Body of pancreas (tissue), 4 donors: ENCODE results near the gene STK40. TPM values are rescaled to one million over a fixed set of nuclear protein-coding genes. Genes with fewer than 3 reads are reported as not detected.

ENCODE experiments used
- ATAC-seq: fragments of 150-250 bp; one replicate; pipeline ENCODE4 v1.9.1; 2016
- DNase-seq, 4 donors: peaks; one replicate each; pipeline ENCODE4 v3.0.0-alpha.2; 2019
- H3K27ac ChIP-seq, 4 donors: fragments of 200-600 bp; sonication (generic); 1 replicate in 3 of 4; 2 replicates in 1 of 4; pipeline versions ENCODE4 v1.5.1 to v1.6.1; 2016 to 2019; ENCODE audit warnings: mild to moderate bottlenecking in 1 of 4, mixed read lengths in 1 of 4, moderate library complexity in 1 of 4
- H3K27me3 ChIP-seq, 2 donors: fragments of 200-600 bp; sonication (generic); one replicate each; pipeline ENCODE4 v1.6.0; 2016; ENCODE audit warnings: mild to moderate bottlenecking in 1 of 2
- H3K36me3 ChIP-seq, 2 donors: fragments of 200-600 bp; sonication (generic); replicated peaks in 1 of 2; 2 replicates each; pipeline ENCODE4 v1.5.1; 2016; ENCODE audit warnings: low read depth in 2 of 2; ENCODE audit not compliant: insufficient read depth in 1 of 2
- H3K4me1 ChIP-seq: fragments of 200-600 bp; sonication (generic); one replicate; pipeline ENCODE4 v1.6.0; 2016
- H3K4me3 ChIP-seq, 2 donors: fragments of 200-600 bp; sonication (generic); 1 replicate in 1 of 2; 2 replicates in 1 of 2; pipeline ENCODE4 v1.5.1; 2016 to 2019
- H3K9me3 ChIP-seq, 3 donors: fragments of 200-600 bp; sonication (generic); 1 replicate in 2 of 3; 2 replicates in 1 of 3; pipeline ENCODE4 v1.5.1; 2016
- CTCF ChIP-seq, 7 experiments: fragments of 450-650 bp in 4 of 7; fragments of 200-600 bp in 3 of 7; sonication (generic) in 3 of 7; IDR thresholded peaks; one replicate each; pipeline ENCODE4 v1.5.1; 2016 to 2019; ENCODE audit warnings: antibody characterized with exemption in 7 of 7
- POLR2A ChIP-seq, 3 donors: fragments of 450-650 bp; IDR thresholded peaks; one replicate each; pipeline ENCODE4 v1.6.1; 2016; ENCODE audit warnings: antibody characterized with exemption in 3 of 3, mild to moderate bottlenecking in 2 of 3
- WGBS, 2 donors: methylation state at CpG; one replicate each; pipeline ENCODE4 v1.1.5; 2017; 5-methylcytosine and 5-hydroxymethylcytosine counted together
- intact Hi-C: fragments of 100-400 bp; cut with DNase I; formaldehyde crosslinking; loops from one replicate; pipeline ENCODE4 v1.15.1; 2023
- total RNA-seq, 2 donors: library from RNA; depleted of rRNA; stranded (reverse); fragments of >200 nt; gene quantifications; one replicate each; pipeline ENCODE4 v1.1.0, GENCODE V29; 2016

Gene STK40
- total RNA-seq, 2 donors from 2014 or later, result 25.2 to 30.3 TPM

DNA sequence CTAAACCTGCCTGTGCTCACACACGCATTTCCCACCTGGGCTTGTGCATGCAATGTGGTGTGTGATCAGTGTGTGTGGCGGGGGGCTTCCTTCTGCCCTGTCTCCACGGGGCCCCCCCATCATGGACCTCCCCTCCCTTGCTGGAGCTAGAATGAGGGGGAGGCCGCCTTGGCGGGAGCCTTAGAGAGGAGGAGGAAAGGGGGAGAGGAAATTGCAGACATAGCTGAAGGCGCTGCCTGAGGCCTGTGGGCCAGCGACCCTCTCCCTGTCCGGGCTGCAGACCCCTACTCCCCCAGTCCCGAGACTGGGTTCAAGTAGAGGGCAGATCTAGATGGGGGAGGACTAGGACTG, 61.4 kb downstream of the STK40 start:
- peaks cover 23% of the 10 kb centered on the region for H3K4me1 ChIP-seq
- no peaks in the 10 kb centered on the region for H3K9me3 ChIP-seq
- 31 to 57% methylated on average over 8 to 9 of the region's 9 CpGs for WGBS, 2 donors
- intact Hi-C loops, result no loop called here
- no peaks in the 10 kb centered on the region for H3K27me3 ChIP-seq
- ATAC-seq (no peak), DNase-seq (no peak)
- no peak for TF ChIP-seq POLR2A (IDR thresholded peaks at IDR 0.05)
- no peak for TF ChIP-seq CTCF (IDR thresholded peaks at IDR 0.05)
- peak overlapping the region in 2 of 4 donors; percentile 39 to 43 for H3K27ac ChIP-seq
- no peaks in the 10 kb centered on the region for H3K36me3 ChIP-seq
- H3K4me3 ChIP-seq, result no peak overlapping the region

DNA sequence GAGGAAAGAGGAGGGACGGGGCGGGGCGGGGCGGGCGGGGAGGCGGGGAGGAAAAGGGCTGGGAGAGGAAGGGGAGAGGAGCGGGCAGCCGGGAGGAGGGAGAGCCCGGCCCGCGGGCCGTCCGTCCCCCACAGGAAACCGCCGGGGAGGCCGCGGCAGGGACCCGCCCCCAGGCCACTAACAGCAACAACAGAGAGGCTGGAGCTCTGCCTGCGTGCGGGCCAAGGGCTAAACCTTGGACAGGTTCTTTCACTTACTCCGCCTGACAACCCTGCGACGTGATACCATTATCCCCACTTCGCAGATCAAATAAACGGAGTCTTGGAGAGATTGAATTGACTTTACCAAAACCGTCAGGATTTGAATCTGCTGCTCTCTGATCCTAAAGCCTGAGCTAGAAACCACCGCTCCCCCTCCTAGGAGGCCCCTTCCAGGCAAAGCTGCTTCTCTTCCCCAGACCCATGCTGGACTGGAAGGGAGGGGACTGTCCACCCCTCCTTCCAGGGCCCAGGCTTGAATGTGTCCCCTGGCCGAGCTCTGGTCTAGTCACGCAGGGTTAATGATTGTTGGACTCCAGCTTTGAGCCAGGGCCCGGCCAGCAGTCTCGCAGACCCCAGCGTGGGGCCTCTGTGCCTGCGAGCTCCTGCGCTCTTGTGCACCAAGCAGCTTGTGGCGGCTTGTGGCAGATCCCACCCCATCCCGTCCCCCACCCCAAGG, 61.9 kb downstream of the STK40 start, which contains the start of gene EVA1B:
TSS of gene EVA1B (minus strand) at position 10 of the 717 bp plus-strand sequence. CDS start 608 bp downstream, outside the sequence.
- intact Hi-C loops, result no loop called here
- H3K36me3 ChIP-seq, result no peaks in the 10 kb centered on the region
- peak within 1 kb of the TSS in 1 of 2 donors; percentile 63 for H3K4me3 ChIP-seq
- peak within 1 kb of the TSS; percentile 27 to 70 (median 56) for H3K27ac ChIP-seq
- 4 to 36% methylated on average over 3 to 34 of the region's 36 CpGs for WGBS, 2 donors
- no peaks in the 10 kb centered on the region for H3K27me3 ChIP-seq
- DNase-seq, result peak; percentile 56 to 73 (median 69)
- ATAC-seq, result peak; percentile 71
- no peak for TF ChIP-seq CTCF (IDR thresholded peaks at IDR 0.05)
- peak in 1 of 3 donors; percentile 19 for TF ChIP-seq POLR2A (IDR thresholded peaks at IDR 0.05)
- H3K9me3 ChIP-seq, result no peaks in the 10 kb centered on the region
- H3K4me1 ChIP-seq, result peaks cover 23% of the 10 kb centered on the region

DNA sequence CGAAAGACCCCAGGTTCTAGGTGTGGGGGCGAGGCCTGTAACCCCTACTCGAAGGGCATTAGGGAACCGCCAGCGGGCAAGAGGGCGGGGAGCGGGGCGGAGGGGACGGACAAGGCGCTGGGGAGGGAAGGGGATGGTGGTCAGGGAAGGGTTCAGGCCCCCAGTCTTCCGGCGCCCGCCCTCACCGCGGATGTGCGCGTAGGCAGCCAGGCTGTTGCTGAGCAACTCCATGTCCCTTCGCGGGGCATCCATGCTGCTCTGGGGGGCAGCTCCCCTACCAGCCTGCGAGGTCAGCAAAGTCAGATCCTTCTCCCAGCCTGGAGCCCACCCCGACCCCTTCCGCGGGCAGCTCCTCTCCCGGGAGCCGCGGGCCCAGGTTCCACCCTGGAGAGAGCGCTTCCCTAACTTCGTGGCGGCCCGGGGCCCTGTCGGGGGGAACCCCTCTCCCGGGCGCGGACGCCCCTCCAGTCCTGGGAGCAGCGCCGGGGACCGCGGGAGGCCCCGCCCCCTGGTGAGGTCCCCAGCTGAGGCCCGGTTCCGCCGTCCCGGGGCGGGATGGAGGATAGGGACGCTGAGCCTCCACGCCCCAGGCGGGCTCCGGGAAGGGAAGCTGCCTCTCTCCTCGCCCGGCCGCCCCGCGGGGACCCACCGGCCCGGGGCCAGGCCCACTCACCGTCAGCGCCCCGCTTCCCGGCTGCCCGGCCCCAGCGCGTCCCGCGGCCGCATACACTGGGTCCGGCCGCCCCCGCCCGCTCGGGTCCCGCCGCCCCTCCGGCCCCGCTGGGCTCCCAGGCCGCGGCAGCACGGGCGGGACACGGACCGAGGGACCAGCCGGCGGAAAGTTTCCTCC, 62.7 kb downstream of the STK40 start:
- TF ChIP-seq POLR2A (IDR thresholded peaks at IDR 0.05) (no peak), CTCF (IDR thresholded peaks at IDR 0.05) (no peak)
- ATAC-seq, result peak; percentile 38
- Histone ChIP-seq H3K4me3 (peak overlapping the region in 1 of 2 donors; percentile 63), H3K4me1 (peaks cover 23% of the 10 kb centered on the region), H3K27ac (peak overlapping the region; percentile 27 to 70 (median 56)), H3K27me3 (no peaks in the 10 kb centered on the region), H3K36me3 (no peaks in the 10 kb centered on the region), H3K9me3 (no peaks in the 10 kb centered on the region)
- peak in 2 of 4 donors; percentile 27 to 33 for DNase-seq
- intact Hi-C loops, result no loop called here
- 4 to 80% methylated on average over 9 to 59 of the region's 83 CpGs for WGBS, 2 donors

- no peak for ATAC-seq
- H3K9me3 ChIP-seq, result no peaks in the 10 kb centered on the region
- WGBS, 2 donors, result 58 to 69% methylated on average over 13 to 56 of the region's 67 CpGs
- no peaks in the 10 kb centered on the region for H3K27me3 ChIP-seq
- H3K4me1 ChIP-seq, result peaks cover 23% of the 10 kb centered on the region
- H3K27ac ChIP-seq, result peak overlapping the region; percentile 27 to 70 (median 56)
- H3K4me3 ChIP-seq, result no peak overlapping the region
- DNase-seq, result no peak
- intact Hi-C loops, result no loop called here
- no peaks in the 10 kb centered on the region for H3K36me3 ChIP-seq
- TF ChIP-seq CTCF (IDR thresholded peaks at IDR 0.05) (no peak), POLR2A (IDR thresholded peaks at IDR 0.05) (no peak)
Measured at GRCh38 chr1:36322041-36322785, 63.5 kb downstream of the STK40 start.
